ENCODE results near the gene DOK5.
A peak's percentile ranks its signal among the peaks of the same experiment; 100 is the strongest.

DOK5 gene

GRCh38 chr20:54515793-54516628 is 40.6 kb downstream of the DOK5 start:
- no peak for DNase-seq

DNA sequence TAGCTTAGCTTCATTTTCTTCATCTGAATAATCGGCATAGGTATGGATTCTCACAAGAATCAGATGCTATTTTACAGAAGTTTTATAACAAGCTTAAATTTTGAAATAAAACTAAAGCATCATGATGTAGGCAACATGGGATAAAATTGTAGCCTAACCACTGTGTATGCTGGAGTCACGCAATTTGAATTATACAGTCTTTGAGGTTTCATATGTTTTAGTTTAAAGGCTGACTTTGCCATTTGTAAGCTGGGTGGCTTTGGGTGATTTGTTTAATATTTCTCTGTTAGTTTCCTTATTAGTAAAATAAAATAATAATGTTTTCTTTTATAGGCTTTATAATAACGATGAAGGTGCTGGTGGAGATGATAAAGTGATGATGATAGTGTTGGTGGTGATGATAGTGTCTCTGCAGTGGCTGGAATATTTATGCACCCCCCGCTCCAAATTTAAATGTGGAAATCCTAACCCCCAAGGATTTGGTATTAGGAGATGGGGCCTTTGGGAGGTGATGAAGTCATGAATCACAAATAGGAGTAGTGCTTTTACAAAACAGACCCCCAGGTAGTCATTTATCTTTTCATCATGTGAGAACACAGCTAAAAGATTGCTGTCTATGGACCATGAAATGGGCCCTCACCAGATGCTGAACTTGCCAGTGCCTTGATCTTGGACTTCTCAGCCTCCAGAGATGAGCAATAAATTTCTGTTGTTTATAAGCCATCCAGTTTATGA is 42.0 kb downstream of the DOK5 start:
- no peak for DNase-seq

GRCh38 chr20:54524849-54525248 is 49.5 kb downstream of the DOK5 start:
- DNase-seq, result no peak

DNA sequence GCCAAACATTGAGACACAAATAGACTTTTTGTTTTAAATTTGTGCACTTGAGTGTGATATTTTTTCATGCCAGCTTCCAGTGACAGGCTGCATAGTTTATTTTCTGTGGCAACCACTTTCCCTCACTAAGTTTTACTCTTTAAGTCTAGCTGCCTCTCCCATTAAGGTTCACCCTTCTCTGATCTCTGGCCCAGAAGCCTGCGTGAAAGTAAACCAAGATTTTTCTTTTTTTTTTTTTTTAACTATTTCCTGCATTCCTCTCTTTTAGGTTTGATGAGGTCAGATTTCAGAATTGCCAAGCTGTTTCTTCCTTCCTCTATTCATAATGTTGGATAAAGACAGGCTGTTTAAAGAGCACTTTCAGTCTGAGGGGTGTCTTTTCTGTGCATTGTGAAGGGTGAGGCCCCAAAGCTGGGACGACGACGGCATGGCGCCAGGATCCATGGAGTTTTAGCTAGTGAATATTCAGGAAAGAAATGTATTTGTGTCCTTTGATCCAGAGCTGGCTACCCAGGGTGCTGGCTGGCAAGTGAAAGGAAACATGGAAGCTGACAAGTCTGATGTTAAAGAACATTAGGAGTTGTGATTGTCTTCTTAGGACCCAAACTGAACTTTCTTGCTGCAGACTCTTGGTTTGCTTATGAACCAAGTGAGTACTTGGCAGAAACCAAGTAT is 50.7 kb downstream of the DOK5 start:
- no peak for DNase-seq

DNA sequence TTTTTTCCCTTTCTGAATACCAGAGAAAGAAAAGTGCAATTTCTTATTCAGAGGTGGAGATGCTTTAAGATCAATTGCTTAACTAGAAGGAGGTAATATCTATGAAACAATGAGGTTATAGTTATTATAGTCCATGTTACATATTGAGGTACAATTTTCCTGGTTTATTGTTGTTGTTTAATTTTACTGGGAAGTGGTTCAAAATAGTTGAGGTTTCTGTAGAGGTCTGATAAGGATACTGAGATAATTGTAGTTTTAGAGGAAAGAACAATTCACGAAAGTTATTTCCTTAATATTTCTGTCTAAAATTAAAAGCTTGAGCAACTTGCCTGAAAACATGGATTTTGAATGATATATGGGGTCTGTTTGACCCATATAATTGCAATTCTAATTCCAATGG is 51.4 kb downstream of the DOK5 start:
- no peak for DNase-seq

- no peak for DNase-seq
These were observed 57.2 kb downstream of the DOK5 start for GRCh38 chr20:54532573-54532972.

GRCh38 chr20:54534101-54534500 is 58.7 kb downstream of the DOK5 start:
- DNase-seq, result no peak

GRCh38 chr20:54535033-54535432 is 59.6 kb downstream of the DOK5 start:
- DNase-seq, result peak; percentile 65

DNA sequence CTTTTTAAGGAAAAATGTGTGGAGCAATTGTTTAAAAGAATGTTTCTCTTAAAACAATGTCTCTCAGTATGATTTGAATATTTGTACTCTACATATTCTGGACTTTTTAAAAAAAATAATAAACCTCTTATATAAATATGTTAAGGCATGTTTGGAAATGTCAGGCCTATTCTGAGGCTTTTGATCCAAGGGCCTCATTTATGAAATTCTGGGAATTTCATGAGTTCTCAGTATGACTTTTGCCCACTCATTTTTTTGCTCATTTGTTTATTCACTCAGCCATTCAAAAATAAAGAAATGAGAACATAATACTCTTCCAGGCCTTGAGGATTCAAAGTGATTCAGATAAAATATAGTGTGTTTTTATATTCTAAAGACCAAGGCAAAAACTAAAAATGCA is 60.4 kb downstream of the DOK5 start:
- DNase-seq, result no peak

DNA sequence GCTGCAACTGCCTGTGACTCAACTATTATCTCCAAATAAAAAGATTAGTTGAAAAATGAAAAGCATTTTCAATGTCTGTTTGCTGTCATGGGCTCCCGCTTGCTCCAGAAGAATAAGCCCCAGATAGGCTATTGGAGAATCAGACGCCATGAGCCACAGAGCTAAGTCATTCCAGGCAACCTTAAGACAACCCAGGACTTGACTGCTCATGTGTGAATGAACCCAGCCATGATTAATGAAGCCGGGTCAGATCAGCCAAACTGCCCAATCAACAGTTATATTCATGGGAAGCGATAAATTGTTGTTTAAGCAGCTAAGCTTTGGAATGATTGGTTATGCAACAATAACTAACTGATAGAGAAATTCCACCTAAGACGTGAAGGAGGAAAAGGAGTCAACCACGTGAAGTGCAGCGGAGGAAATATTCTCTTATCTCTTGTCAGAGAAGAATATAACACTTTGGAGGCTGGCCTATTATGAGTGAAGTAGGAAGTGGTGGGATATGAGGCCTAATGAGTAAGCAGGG is 64.2 kb downstream of the DOK5 start:
- no peak for DNase-seq

DNA sequence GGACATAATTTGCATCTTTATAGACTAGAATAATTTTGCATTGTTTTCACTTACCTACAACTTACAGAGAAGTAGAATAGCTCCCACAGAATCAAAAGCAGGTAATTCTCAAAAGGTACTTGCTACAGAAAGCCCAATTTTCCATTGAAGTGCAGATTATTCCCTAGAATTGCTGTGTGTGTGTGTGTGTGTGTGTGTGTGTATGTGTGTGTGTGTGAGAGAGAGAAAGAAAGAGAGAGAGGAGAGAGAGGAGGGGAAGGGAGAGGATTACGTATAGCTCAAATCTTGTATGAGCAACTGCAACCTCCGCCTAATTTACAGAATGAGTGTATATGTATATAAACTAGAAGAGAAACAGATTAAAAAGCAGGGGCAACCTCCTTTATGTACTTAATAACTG is 68.0 kb downstream of the DOK5 start:
- DNase-seq, result no peak

DNA sequence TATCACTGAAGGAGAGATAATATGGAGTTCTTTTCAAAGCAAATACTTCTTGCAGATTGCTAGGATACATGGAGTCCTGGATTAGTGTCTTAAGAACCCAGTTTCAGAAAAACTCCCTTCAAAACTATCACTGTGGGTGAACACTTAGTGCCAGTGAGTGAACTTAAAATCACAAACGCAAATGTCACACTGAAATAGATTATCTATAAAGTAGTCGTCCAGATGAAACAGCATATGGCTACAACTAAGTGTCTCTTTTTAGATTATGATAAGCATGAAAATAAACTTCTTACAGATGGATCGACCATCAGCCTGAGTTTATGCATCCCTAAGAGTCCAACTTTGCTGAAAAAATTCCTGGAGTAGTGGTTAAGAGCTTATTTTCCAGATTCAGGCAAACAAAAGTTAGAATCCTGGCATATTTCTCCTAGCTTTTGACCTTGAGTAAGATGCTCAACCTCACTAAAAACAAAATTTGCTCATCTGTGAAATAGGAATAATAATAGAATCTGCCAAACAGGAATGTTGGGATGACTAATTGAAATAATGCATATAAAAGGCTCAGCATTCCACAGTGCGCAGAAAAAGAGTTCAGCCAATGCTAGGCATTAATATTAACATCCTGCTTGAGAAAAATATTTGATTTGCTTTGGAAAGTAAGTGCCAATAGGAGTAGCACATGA is 70.4 kb downstream of the DOK5 start:
- no peak for DNase-seq

- DNase-seq, result no peak
These were observed 73.5 kb downstream of the DOK5 start for GRCh38 chr20:54548849-54549248.

DNA sequence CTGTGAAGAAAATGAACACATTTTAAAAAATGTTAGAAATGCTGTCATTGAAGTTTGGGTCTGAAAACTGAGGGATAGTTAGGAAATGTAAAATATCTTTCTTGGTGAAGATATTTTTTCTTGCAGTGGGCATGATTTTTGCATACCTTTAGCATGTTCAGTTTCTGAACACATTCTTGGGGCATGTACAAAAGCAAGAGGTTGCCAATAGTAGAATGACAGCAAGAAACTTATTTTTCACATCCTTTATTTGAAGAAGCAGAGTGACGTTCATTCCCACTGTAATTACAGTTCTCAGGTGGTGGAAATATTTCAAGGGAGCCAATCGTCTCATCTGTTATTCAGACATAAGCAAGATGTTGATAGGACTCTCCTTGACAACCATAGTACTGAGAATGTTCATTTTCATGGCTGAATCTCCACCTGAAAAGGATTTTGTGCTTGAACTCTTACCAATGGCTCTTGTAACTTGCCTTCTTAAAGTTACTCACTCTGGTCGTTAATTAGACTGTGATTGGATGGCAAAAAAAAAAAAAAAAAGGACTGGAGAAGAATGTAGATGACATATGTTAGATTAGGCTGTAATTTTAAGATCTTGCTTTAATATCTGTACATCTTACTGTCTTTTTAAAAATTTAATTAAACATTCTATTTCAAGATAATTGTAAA is 74.4 kb downstream of the DOK5 start:
- DNase-seq, result no peak

DNA sequence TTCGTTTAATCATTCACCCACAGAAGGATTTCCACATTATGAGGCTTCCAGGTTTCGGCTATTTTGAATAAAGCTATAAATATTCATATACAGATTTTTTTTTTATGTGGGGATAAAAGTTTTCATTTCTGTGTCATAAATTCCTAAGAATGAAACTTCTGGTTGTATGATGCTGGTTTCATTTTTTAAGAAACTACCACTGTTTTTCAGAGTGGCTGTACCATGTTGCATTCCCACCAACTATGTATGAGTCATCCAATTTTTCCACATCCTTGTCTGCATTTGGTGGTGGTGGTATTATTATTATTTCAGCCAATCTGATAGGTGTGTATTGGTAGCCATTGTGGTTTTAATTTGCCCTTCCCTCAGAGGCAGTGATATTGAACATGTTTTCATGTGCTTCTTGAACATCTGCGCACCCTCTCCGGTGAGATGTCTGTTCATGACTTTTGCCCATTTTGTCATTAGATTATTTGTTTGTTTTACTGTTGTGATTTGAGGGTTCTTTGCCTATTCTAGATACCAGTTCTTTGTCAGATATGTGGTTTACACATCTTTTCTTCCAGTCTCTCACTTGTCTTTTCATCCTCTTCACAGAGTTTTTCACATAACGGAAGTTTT is 75.5 kb downstream of the DOK5 start:
- no peak for DNase-seq

DNA sequence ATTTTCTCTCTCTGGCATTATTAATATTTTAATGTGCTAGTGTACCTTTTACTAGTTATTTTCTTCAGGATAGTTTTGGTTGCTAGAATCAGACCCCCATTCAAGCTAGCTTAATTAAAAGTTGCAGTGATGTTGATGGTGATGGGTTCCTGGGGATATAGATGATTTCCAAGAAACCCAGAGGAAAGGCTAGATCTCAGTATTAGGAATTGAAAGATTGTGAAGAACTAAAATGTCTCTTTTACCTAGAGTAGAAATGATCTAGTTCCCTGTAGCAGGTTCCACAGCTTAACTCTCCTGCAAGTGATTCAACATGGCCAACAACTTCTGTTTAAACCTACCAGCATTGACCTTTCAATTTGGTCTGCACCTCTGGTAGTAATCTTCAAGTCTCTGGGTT is 78.6 kb downstream of the DOK5 start:
- no peak for DNase-seq

DNA sequence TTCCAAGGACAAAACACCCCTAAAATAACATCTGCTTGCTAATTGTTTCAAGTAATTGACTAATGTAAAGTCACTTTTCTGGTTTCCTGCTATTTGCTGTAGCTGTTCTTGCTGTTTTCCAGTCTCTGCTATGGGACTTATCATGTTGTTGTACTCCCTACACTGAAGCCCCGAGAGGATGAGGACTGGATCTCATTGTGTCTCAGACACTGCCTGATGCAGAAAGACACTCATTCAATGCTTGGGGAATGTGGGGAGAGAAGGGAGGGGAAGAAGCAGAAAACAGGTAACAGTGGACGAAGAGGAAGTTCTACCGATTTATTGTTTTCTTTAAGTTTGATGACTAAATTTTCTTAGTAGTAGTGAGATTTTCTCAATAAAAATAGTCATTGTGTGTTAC is 79.8 kb downstream of the DOK5 start:
- DNase-seq, result no peak

- DNase-seq, result no peak
These were observed 81.0 kb downstream of the DOK5 start for GRCh38 chr20:54556406-54556805.

DNA sequence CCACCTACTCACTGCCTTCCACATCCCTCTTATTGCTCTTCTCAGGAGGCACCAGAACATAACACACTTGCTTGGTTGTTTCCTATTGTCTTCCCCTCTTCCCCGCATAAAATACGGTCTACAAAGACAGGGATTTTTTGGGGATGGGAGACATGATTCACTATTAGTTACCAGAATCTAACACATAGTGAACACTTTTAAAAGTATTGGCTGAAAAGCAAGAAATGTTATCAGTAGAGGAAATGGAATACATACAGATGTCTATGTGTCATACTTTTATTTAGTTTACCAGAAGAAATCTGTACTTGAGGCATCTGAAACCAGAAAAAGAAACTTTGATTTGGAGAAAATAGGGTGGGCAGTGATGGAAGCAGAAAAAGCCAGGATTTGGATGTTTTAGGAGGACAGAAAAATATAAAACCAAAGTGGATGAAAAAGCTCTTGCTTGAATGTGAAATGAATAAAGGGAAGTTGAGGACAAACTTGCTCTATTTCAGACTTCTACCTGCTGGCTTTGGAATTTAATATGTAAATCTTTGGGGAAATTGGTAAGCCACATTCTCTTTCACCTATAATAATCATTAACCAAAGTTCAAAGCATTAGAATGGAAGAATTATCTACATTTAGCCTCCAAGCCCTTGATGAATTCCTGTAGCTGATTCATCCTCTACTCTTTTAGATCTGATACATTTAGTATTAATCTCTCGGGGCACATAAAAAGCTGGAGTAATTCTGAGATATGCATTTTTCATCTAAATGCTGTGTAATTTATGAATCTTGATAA is 82.6 kb downstream of the DOK5 start:
- no peak for DNase-seq

DNA sequence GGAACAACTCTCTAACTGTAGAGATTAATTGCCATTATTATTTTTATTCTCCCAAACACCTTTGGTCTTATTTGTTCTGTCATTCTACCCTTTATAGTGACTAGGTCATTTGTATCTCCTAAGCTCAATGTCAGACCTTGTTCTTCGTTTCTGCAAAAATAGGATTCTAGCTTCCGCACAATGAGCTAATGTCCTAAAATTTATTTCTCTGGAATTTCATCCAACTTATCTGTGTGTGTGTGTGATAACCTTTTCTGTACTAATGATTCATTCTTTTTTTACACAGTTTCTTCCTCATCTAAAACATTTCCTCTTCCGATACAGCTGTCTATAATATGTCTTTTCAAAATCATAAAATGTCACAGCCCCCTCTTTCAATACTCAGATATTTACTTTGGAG is 84.5 kb downstream of the DOK5 start:
- no peak for DNase-seq

DNA sequence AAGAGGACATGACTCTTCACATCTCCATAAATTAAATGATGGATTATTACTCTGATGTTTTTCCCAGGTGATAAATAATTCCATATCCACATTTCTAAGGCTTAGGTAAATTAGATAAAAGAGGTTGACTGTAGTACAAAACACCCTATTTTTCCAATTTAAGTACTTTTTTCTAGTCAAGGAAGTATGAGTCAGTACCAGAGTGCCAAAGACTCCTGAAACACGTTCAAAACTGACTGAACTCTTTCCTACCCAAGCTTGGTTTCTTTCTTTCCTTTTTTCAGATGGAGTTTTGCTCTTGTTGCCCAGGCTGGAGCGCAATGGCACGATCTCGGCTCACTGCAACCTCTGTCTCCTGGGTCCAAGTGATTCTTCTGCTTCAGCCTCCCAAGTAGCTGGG is 85.0 kb downstream of the DOK5 start:
- no peak for DNase-seq

All from NCI-H2171 (cell line).